HG03442 (cell line): ENCODE results near the gene DDX1.
"Not testable (repeated sequence)": the region's sequence is repeated elsewhere in the genome, so short reads cannot be mapped to it uniquely, and the experiment has no call there.

Experiments
- ATAC-seq: cut with Tn5 transposase; IDR thresholded peaks from one replicate; pipeline ENCODE4 v1.9.1; 2021; ENCODE audit warnings: mild to moderate bottlenecking, moderate library complexity; ENCODE audit not compliant: unreplicated experiment

The DDX1 gene

DNA sequence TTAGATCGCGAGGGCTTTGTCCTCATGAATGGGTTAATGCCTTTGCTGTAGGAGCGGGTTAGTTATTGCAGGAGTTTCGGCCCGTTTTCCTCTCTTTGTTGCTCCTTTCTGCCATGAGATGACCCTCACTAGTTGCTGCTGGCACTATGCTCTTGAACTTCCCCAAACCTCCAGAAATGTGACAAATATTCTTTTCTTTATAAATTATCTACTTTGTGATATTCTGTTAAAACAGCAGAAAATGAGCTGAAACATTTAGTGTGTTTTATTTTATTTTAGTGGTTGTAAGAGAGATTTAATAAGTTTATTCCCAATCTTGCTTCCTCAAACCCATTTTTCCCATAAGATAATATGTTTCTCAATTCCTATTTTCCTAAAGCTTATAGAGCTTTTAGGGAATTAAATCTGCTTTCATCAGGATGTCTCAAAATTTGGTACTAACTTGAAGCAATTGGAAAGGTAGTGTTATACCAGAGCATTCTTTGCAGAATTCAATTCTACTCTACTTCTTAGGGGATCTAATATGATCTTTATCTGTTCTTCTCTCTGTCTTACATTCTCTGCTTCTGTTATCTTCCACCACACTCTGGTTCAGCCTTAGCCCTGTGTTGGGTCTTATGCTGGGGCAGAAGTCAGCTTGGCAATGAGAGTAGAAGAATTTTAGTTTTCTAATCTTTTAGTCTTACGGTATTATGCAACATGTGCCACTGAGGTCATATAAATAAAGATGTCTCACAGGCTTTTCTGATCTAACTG lies 23.1 kb downstream of the DDX1 start:
- ATAC-seq: no peak

DNA sequence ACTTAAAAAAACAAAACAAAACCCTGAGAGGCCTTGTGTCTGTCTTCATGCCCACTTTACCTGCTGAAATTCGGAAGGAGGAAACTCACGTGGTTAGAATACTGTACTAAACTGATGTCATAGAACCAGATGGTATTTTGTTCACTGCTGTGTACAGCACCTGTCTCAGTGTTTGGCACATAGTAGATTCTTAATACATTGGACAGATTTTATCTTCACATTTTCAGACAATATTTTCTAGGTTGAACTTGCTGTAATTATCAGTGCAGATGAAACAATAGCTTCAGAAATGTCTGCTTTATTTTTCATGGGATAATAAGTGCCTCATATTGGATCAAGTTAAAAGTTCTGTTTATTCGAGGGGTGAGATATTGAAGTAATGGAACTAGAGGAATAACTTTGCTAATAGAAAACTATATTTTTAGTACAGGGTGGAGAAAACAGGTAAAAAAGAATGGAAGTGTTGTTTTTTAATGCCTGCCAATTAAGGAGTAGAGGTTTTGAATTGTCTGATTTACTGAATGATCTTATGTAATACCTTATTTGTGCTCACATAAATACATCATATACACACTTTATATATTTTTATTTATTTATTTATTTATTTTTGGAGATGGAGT lies 23.7 kb downstream of the DDX1 start:
- ATAC-seq: no peak

DNA sequence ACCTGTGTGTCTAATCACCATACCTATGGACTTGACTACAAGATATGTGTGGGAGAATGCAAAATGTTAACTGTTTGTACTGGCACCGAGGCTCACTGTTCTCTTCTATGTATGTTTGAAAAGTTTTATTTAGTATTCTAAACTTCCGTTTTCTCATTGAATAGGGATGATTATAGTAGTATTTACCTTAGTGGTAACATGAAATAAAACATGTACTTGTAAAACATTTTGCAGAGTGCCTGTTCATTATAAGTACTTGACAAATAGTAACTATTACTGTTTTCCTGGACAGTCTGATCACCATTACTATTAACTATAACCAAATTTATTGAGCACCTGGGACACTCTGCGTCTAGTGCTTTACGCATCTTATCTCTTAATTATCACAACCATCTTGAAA lies 24.8 kb downstream of the DDX1 start:
- ATAC-seq: no peak

DNA sequence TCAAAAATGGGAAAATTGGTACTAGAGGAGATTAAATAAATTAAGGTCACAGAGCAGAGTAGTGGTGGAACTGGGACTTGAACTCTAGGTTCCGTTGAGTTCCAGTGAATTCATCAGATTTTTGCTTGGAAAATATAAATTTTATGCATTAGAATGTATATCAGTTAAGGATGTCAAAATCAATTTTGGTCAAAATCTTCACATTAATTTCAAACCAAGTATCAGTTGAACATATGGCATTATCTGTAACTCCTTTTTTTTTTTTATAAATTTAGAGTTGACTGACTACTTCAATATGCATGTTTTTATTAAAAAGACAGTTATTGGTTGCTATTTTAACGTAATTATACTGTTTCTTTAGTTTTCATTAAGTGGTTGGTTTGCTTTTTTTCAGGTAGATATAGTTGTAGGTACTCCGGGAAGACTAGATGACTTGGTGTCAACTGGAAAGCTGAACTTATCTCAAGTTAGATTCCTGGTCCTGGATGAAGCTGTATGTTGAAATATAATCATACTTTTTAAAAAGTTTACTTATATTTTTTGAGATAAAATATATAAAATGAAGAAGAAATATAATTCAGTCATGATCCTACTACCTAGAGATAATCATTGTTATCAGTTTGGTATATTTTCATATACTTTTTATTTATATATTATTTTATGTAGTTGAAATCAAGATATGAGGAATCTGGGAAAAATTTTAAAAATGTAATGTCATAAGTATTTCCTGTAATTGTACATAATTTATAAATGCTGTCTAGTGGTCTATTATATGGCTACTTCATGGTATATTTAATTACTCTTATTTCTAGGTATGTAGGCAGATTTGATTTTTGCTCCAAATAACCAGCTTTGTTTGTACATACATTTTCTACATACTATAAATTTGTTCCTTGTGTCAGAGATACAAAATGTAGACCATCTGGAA lies 25.4 kb downstream of the DDX1 start:
- ATAC-seq: no peak

DNA sequence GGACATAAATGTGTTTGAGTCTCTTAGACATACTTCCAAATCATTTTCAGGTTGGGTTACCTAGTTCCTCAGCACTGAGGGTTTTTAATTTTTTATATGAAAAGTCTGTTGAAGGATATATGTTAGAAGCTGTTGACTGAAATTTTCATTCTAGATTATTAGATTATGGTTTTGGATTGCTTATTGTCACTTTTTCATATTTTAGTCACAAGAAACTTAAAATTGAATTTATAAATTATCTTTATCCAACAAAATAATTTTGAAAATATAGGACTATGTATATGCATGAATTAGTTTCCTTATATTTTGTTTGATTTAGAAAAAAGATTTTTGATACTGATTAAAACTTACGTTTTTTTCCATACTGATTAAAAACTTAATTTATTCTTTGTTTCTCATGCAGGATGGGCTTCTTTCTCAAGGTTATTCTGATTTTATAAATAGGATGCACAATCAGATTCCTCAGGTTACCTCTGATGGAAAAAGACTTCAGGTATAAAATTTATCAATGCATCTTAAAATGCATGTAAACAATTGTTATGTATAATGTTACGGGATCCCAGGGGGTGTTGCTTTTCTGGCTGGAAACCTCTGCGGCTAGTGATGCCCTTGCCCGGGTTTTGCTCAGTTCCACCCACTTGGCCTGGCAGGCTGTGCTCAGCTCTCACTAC lies 26.2 kb downstream of the DDX1 start:
- no peak for ATAC-seq

DNA sequence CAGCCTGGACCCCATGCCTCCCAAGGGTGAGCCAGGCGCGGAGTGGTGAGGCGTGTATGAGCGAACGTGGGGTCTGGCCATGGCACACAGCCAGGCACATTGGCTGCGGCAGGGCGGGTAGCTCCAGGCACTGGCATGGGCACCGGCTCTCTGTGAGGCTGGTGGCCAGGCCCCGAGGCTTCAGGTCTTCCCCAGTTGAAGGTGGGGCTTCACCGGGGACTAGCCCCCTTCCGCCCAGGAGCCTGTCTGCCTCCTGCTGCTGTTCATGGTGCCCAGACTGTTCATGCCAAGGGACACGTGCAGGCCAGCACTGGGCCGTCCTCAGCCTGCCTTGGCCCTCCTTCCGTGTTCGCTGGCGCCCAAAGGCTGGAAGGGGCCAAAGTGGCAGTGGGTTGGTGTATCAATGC lies 26.8 kb downstream of the DDX1 start:
- ATAC-seq: no peak

DNA sequence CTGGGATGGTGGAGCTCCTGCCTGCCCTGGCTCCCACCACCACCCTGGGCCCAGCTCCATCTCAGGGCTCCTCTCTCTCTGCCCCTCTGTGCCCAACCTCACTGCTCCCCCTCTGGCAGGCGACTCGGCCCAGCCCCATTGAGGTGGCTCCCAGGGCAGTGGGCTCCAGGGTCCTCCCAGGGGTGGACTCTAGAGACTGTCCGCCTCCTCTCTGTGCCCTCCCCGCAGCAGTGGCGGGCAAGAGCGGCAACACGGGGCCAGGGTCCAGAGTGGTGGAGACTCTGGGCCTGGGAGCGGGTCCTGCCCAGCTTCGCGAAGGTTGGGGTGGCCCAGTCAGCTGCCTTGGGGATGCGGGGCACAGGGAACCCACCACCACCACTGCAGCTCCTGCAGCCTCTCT lies 27.4 kb downstream of the DDX1 start:
- ATAC-seq: no peak

DNA sequence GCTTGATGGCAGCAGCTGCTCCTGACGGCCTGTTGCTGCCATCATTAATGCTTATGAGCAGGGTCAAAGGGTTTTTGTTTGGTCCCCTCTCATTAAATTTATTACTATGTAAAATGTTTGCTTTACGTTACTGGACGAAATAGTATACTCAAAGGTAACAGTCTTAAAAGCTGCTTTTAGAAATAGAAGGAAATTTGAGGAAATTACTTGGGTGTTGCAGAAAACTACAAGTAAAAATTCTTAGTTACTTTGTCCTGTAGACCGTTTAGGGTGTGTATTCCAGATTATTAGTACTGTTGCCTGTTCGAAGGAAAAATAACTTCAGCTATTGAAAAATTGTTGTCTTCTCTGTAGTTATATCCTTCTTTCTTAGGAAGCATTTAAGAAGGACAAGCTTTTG lies 27.8 kb downstream of the DDX1 start:
- ATAC-seq: no peak

DNA sequence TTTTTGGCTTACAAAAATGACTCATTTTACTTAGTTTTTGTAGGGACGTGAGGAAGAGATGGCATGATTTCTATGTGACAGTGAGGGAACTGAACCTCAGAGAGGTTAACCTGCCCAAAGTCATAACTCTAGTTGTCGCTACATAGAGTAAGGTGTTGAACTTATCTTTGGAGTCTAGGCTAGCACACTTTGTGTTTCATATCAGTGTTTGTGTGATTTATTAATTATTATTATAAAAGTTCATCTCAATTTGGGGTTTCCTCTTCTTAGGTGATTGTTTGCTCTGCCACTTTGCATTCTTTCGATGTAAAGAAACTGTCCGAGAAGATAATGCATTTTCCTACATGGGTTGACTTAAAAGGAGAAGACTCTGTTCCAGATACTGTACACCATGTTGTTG lies 28.3 kb downstream of the DDX1 start:
- ATAC-seq: no peak

DNA sequence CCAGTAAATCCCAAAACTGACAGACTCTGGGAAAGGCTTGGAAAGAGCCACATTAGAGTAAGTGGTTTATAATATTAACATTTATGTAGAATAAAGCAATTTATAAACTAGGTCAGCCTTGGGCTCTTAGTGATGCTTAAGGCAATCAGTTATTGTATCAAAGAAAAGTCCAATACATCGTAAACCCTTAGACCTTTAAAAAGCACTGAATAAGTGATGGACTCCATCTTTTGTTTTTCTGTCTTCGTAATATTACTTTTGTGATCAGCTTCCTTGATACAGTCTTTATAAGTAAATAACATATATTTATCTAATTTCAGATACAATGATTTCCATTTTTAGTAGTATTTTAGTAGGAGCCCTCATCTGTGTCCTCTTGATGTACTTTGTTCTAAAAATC lies 28.7 kb downstream of the DDX1 start:
- no peak for ATAC-seq

DNA sequence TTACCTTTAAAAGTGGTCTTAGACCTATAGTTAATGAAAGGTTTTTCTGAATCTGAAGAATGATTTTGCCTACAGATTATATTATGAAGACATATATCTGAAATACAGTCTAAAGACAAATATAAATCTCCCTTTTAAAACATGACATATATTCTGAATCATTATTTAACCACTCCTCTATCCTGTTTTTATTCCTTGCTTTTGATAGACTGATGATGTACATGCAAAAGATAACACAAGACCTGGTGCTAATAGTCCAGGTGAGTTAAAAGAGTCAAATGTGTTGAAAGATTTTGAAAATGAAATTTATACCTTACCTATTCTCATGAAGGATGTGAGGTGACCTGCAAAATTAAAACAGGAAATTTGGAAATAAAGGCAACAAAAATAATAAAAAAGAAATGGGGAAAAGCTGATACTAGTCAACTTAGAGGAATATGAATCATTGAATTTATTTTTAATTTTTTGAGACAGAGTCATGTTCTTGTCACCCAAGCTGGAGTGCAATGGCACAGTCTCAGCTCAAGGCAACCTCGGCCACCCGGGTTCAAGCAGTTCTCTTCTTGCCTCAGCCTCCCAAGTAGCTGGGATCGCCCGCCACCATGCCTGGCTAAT lies 29.3 kb downstream of the DDX1 start:
- no peak for ATAC-seq

DNA sequence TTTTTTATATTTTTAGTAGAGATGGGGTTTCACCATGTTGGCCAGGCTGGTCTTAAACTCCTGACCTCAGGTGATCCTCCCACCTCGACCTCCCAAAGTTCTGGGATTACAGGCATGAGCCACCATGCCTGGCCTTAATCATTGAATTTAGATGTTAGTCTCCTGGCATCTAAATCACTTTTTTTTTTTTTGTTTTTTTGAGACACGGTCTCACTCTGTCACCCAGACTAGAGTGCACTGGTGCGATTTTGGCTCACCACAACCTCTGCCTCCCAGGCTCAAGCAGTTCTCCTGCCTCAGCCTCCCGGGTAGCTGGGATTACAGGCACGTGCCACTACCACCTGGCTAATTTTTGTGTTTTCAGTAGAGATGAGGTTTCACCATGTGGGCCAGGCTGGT lies 29.8 kb downstream of the DDX1 start:
- ATAC-seq: not testable (repeated sequence)

DNA sequence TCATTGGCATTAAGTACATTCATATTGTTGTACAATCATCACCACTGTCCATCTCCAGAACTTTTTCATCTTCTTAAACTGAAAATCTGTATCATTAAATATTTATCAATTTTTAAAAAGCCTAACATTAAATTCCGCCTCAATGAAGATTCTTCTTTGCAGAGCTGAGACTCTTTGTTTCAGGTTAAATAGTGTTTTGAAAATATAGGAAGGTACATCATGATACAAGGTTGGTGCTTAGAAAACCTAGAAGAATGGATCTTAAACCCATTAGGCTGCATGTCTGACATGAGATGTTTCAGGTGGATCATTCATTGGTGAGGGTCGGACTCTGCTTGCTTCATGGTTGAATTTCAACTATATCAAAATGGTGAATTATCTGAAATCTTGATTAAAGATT lies 30.5 kb downstream of the DDX1 start:
- ATAC-seq: no peak

DNA sequence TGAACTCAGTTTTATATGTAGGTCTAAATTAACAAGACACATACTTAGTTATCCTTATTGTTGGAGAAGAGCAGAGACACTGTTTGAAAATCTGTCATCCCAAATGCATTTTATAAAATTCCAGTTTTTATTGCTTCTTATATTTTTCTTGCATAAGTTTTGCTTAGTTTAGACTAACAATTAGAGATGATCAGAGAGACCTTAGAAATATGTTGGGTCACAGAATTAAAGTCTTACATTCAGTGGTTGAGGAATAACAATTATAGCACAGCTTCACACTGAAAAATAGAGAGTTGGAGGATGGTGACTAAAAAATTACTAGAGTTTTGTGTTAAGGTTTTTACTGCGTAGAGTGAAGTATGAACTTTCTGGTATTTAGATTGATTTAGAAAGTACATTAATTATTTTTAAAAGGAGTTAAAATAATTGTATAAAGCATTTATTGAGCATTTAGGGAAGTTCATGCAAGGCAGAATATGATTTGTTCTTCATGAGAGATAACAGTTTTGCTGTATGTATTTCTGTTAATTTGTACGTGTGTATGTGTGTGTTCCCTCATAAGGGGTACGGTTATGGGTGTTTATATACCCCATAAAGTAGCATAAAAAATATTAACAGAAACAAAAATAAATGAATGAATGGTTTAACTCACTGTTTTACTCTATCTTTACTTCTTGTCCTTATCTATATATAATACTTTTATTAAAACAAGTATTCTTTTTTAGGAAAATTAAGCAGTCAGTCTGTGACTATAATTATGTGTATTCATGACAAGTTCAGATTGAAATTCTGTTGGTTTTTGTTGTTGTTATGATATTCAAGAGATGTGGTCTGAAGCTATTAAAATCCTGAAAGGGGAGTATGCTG lies 31.2 kb downstream of the DDX1 start:
- no peak for ATAC-seq

DNA sequence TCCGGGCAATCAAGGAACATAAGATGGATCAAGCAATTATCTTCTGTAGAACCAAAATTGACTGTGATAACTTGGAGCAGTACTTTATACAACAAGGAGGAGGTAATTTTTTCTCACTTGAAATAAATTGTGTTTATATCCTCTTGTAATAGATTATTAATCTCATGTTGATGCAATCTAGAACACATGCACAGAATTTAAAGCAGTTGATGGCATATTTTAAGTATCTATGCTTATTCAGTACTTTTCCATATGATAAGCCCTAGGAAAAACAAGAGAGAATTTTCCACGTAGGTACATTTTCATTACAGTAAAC lies 31.8 kb downstream of the DDX1 start:
- no peak for ATAC-seq

DNA sequence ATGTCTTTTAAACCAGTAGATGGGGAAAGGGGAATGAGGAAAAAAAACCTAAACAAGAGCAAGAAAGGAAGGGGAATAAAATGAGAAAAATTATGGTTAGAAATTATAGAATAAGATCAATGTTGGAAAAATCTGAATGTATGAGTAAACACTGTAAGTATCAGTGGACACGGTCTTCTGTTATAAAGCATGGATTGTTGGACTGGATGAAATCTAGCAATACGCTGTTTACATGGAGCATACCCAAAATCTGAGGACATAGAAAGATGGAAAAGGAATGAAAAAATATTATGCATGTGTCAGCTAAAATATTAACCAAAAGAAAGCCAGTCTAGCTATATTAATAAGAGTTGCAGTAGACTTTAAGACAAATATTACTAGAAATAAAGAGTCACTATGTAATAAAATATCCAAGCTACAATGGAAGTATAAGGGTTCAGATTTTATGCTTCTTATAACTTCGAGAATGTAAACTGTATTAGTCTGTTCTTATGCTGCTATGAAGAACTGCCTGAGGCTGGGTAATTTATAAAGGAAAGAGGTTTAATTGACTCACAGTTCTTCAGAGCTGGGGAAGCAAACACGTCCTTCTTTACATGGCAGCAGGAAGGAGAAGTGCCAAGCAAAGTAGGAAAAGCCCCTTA lies 32.4 kb downstream of the DDX1 start:
- no peak for ATAC-seq

DNA sequence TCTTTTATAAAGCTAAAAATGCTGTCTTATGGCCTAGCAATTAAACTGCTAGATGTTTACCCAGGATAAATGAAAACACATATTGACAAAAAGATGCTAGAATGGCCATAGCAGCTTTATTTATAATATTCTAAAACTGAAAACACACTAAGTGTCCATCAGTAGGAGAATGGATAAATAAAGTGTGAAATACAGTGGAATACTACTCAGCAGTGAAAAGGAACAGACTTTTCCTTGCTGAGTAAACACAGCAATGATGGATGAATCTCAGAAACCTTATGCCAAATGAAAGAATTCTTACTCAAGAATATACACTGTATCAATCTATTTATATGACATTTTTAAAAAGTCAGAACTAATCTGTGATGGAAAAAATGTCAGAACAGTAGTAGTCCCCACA lies 33.2 kb downstream of the DDX1 start:
- no peak for ATAC-seq

DNA sequence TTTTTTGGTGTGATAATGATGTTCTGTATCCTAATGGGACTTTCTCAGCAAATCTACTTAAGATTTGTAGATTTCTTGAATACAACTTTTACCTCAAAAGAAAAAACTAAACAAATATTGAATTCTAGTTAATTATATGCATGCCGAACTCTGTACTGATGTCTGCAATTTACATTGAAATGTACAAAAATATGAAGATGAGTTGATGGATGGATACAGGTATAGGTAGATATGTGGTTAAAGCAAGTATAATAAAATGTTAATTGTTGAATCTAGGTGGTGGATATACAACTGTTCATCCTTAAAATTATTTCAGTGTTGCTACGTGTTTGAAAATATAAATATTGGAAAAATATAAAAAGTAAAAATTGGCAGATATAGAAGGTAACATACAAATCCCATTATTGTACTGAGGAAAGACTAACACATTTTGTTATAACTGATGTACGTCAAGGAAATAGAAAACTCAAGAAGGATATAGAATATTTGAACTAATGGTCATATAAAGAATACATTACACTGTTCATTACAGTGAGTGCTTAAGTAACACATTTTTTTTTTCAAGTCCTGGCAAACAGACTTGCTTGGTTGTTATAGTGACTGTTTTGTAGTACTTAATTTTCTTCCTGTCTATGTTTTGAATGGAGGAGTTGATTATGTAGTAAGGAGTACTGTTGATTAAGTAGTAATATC lies 33.8 kb downstream of the DDX1 start:
- ATAC-seq: no peak

DNA sequence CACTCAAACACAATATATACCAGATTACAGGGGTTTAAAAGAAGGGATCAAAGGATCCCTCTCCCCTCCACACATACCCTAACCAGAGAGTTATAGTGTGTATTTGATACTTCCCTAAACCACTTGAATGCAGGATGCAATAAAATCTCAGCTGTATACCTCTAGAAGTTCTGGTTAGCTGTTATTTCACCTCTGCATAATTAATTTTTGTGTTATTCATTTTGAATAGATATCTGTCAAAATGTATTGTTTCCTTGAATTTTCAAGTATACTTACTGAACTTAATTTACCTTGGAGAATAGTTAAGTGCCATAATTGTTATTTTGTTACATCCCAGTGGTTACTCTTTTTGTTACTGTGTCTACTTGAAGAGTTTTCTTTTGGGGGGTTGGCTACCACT lies 34.5 kb downstream of the DDX1 start:
- no peak for ATAC-seq
